Upper lobe of left lung (tissue), 4 donors: ENCODE data around the gene DRGX.

Experiments
- CTCF ChIP-seq, 6 experiments: fragments of 450-650 bp in 4 of 6; fragments of 200-600 bp in 2 of 6; sonication (generic) in 2 of 6; IDR thresholded peaks; one replicate each; pipeline ENCODE4 v1.5.1; 2016 to 2019; ENCODE audit warnings: antibody characterized with exemption in 6 of 6
- POLR2A ChIP-seq, 4 donors: fragments of 450-650 bp; IDR thresholded peaks; one replicate each; pipeline ENCODE4 v1.5.1; 2016 to 2017; ENCODE audit warnings: antibody characterized with exemption in 4 of 4, mild to moderate bottlenecking in 2 of 4

GRCh38 chr10:49347827-49348226, 48.1 kb downstream of the DRGX start:
- TF ChIP-seq CTCF (IDR thresholded peaks at IDR 0.05) (no peak), POLR2A (IDR thresholded peaks at IDR 0.05) (no peak)
